Measurements from ENCODE around the gene LRCH1.
A peak's percentile ranks its signal among the peaks of the same experiment; 100 is the strongest.

- TF ChIP-seq, protein P1, sequence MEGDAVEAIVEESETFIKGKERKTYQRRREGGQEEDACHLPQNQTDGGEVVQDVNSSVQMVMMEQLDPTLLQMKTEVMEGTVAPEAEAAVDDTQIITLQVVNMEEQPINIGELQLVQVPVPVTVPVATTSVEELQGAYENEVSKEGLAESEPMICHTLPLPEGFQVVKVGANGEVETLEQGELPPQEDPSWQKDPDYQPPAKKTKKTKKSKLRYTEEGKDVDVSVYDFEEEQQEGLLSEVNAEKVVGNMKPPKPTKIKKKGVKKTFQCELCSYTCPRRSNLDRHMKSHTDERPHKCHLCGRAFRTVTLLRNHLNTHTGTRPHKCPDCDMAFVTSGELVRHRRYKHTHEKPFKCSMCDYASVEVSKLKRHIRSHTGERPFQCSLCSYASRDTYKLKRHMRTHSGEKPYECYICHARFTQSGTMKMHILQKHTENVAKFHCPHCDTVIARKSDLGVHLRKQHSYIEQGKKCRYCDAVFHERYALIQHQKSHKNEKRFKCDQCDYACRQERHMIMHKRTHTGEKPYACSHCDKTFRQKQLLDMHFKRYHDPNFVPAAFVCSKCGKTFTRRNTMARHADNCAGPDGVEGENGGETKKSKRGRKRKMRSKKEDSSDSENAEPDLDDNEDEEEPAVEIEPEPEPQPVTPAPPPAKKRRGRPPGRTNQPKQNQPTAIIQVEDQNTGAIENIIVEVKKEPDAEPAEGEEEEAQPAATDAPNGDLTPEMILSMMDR (IDR thresholded peaks at IDR 0.05; ENCODE audit: low read depth, low read length, missing input control): no peak
- TF ChIP-seq RAD21 (IDR thresholded peaks at IDR 0.05) (no peak), REST (IDR thresholded peaks at IDR 0.05) (no peak), YY1 (IDR thresholded peaks at IDR 0.05) (no peak), HNF4A (conservative IDR thresholded peaks at IDR 0.05) (peak in 1 of 2 donors; percentile 20), MAX (IDR thresholded peaks at IDR 0.05) (no peak)
These were observed 246.2 kb downstream of the LRCH1 start for GRCh38 chr13:46799139-46799538.
